Prostate gland (tissue), 2 donors: ENCODE data around the gene ZNF814. TPM values are rescaled to one million over a fixed set of nuclear protein-coding genes. Genes with fewer than 3 reads are reported as not detected.

ENCODE experiments used
- DNase-seq: peaks from one replicate; pipeline ENCODE4 v3.0.0-alpha.2; 2019; ENCODE audit warnings: low spot score
- H3K27ac ChIP-seq, 2 donors: fragments of 200-600 bp; sonication (generic); 2 replicates each; pipeline ENCODE4 v1.5.1; 2017 to 2019
- H3K27me3 ChIP-seq: fragments of 200-600 bp; sonication (generic); replicated peaks from 2 replicates; pipeline ENCODE4 v1.5.1; 2019; ENCODE audit not compliant: insufficient read depth
- H3K36me3 ChIP-seq, 2 donors: fragments of 200-600 bp; sonication (generic); 1 replicate in 1 of 2; 2 replicates in 1 of 2; pipeline versions ENCODE4 v1.5.1 to v1.8.1; 2017 to 2019
- H3K4me1 ChIP-seq: fragments of 200-600 bp; sonication (generic); replicated peaks from 2 replicates; pipeline ENCODE4 v1.5.1; 2019
- H3K4me3 ChIP-seq, 2 donors: fragments of 200-600 bp; sonication (generic); 2 replicates each; pipeline ENCODE4 v1.5.1; 2017 to 2019
- H3K9me3 ChIP-seq: fragments of 200-600 bp; sonication (generic); 2 replicates; pipeline ENCODE4 v1.5.1; 2017
- POLR2A ChIP-seq: fragments of 450-650 bp; IDR thresholded peaks from one replicate; pipeline ENCODE4 v1.6.1; 2016; ENCODE audit warnings: antibody characterized with exemption, mild to moderate bottlenecking
- POLR2AphosphoS5 ChIP-seq: sonication (generic); formaldehyde crosslinking; IDR thresholded peaks from one replicate; pipeline ENCODE4 v1.6.1; 2017; ENCODE audit warnings: antibody characterized with exemption
- WGBS: methylation state at CpG from one replicate; pipeline ENCODE4 v1.1.5; 2018; 5-methylcytosine and 5-hydroxymethylcytosine counted together
- intact Hi-C: fragments of 100-400 bp; cut with DNase I; formaldehyde crosslinking; loops from one replicate; pipeline ENCODE4 v1.14.2; 2022
- total RNA-seq, 2 donors: library from RNA; depleted of rRNA; stranded (reverse); fragments of >200 nt; gene quantifications; one replicate each; pipeline ENCODE4 v1.1.0, GENCODE V29; 2016
- TF ChIP-seq, protein P1 (sequence below), 4 experiments: fragments of 200-600 bp in 2 of 4; fragments of 450-650 bp in 2 of 4; sonication (generic) in 2 of 4; IDR thresholded peaks; 1 replicate in 3 of 4; 2 replicates in 1 of 4; pipeline ENCODE4 v1.5.1; 2016 to 2019; ENCODE audit warnings: antibody characterized with exemption in 4 of 4, mild to moderate bottlenecking in 2 of 4, moderate library complexity in 2 of 4

Gene ZNF814
- total RNA-seq: 10 to 100 TPM; 12.2 to 31.0 TPM

DNA sequence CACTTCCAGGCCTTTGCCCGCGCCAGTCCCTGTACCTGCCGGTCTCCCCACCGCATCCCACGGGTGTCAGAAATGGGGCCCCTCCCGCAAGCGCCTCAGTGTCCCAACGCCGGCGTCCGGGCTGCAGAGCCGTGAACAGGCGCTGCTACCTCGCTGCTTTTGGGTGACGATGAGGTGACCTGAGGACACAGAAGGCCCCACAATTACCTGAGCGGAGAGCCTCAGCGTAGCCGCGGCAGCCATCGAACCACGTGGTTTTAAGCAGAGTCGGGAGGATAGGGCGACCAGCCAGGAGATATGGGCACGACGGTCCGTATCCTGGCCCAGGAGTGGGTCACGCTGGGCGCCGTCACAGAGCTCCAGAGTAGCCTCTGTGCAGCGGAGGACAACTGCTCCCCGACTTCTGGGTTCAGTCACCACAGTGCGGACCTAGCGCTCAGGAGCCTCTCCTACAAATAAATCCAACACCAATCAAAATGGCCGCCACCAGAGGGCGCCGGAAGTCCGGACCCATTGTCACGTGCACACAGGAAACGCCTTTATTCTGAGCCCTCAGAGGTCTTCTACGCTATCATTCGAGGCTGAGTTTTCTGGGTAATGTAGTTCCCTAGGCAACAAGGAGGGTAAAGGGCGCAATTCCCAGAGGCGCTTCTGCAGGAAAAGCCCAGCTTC lies at the start of gene ZNF814:
ZNF814 (minus strand) TSS at position 478 of the 672 bp plus-strand sequence; CDS start at position 243, 235 bp downstream.
- peak; percentile 75 for DNase-seq
- Histone ChIP-seq H3K4me1 (no peaks in the 10 kb centered on the region), H3K9me3 (no peaks in the 10 kb centered on the region), H3K36me3 (no peaks in the 10 kb centered on the region), H3K27me3 (no peaks in the 10 kb centered on the region), H3K27ac (peak within 1 kb of the TSS; percentile 64 to 72), H3K4me3 (peak within 1 kb of the TSS; percentile 44 to 55)
- WGBS: 2% methylated on average over 35 of the region's 43 CpGs
- intact Hi-C loops: no loop called here
- TF ChIP-seq, protein P1, sequence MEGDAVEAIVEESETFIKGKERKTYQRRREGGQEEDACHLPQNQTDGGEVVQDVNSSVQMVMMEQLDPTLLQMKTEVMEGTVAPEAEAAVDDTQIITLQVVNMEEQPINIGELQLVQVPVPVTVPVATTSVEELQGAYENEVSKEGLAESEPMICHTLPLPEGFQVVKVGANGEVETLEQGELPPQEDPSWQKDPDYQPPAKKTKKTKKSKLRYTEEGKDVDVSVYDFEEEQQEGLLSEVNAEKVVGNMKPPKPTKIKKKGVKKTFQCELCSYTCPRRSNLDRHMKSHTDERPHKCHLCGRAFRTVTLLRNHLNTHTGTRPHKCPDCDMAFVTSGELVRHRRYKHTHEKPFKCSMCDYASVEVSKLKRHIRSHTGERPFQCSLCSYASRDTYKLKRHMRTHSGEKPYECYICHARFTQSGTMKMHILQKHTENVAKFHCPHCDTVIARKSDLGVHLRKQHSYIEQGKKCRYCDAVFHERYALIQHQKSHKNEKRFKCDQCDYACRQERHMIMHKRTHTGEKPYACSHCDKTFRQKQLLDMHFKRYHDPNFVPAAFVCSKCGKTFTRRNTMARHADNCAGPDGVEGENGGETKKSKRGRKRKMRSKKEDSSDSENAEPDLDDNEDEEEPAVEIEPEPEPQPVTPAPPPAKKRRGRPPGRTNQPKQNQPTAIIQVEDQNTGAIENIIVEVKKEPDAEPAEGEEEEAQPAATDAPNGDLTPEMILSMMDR (IDR thresholded peaks at IDR 0.05): peak in 3 of 4 experiments; percentile 41 to 74 (median 62)
- TF ChIP-seq POLR2AphosphoS5 (peak; percentile 88), POLR2A (no peak)

DNA sequence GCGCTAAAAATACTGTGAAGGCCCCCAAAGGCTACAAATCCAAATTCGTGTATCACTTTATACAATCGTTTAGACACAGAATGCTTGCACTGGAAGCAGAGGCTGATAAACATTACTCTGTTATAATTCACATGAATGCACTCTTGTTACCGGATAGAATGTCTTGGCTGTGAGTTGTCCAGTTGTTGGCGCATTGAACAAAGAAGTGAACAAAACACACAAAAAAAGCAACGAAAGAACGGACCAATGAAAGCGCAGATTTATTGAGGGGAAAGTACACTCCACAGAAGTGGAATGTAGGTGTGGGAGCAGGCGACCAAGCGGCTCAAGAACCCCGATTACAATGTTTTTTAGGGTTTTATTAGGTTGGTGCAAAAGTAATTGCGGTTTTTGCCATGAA lies 46.9 kb upstream of the ZNF814 start:
- H3K36me3 ChIP-seq: peaks cover 0 to 6% of the 10 kb centered on the region in 2 donors
- no peak overlapping the region for H3K4me3 ChIP-seq
- WGBS: 85% methylated on average over 12 of the region's 12 CpGs
- TF ChIP-seq POLR2AphosphoS5 (no peak), POLR2A (no peak)
- TF ChIP-seq, protein P1 (IDR thresholded peaks at IDR 0.05): no peak
- no peaks in the 10 kb centered on the region for H3K4me1 ChIP-seq
- no peaks in the 10 kb centered on the region for H3K27me3 ChIP-seq
- no peak for DNase-seq
- no peak overlapping the region for H3K27ac ChIP-seq
- no peaks in the 10 kb centered on the region for H3K9me3 ChIP-seq
- intact Hi-C loops: no loop called here

DNA sequence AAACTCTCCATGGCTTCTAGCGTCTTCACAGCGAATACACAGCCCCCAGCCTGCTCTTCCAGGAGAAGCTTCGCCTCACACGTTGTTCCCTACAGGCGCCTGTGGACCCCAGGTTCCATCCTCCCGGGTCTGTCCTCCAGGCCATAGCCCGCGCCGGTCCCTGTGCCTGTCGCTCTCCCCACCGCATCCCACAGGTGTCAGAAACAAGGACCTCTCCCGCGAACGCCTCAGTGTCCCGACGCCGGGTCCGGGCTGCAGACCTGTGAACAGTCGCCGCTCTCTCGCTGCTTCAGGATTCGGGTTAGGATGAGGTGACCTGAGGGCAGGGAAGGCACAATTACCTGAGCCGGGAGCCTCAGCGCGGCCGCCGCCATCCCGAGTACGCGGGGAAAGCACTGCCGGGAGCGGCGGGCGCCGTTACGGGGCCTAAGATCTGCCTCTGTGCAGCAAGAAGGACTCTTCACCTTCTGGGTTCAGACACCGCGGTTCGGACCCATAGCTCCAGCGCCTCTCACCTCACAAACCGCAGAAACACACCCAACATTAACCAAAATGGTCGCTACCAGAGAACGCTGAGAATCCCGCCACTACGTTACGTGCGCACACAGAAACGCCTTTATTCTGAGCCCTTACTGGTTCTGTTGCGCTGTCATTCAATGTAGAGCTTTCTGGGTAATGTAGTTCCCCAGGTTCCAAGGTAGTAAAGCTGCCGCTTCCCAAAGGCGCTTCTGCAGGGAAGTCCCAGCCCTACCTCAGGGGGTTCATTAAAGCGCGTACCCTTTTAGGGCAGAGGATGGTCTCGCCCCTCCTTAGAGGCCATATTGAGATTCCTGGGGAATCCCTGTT lies 46.2 kb upstream of the ZNF814 start, which contains the start of gene ZNF418:
ZNF418 (minus strand) TSS at position 583 of the 846 bp plus-strand sequence. CDS start 1,580 bp downstream, outside the sequence.
- Histone ChIP-seq H3K4me1 (no peaks in the 10 kb centered on the region), H3K9me3 (no peaks in the 10 kb centered on the region), H3K27ac (peak within 1 kb of the TSS; percentile 68 to 74), H3K36me3 (peaks cover 0 to 6% of the 10 kb centered on the region in 2 donors), H3K27me3 (no peaks in the 10 kb centered on the region), H3K4me3 (peak within 1 kb of the TSS; percentile 57 to 66)
- intact Hi-C loops: no loop called here
- WGBS: 2% methylated on average over 54 of the region's 54 CpGs
- peak; percentile 78 for DNase-seq
- TF ChIP-seq POLR2A: no peak
- TF ChIP-seq, protein P1 (IDR thresholded peaks at IDR 0.05): no peak
- peak; percentile 92 for TF ChIP-seq POLR2AphosphoS5

DNA sequence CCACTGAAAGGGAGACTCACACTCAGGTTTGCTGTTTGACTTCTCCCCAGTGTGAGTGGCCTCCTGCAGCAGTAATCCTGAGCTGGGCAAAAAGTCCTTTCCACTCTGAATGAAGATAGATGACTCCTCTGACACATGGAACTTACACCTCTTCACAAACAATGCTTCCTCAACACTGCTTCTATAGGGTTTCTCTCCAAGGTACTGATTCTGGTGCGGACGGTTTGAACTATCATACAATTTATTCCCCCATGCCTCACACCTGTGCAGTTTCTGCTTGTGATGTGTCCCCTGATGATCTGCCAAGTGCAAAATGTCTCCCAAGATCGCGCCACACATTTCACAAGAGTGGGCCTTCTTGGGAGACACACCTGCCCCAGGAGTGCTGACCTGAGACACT lies 38.8 kb upstream of the ZNF814 start:
- Histone ChIP-seq H3K9me3 (no peaks in the 10 kb centered on the region), H3K4me1 (no peaks in the 10 kb centered on the region), H3K27ac (no peak overlapping the region), H3K4me3 (no peak overlapping the region), H3K27me3 (no peaks in the 10 kb centered on the region), H3K36me3 (peaks cover 0 to 6% of the 10 kb centered on the region in 2 donors)
- WGBS: 99% methylated on average over 4 of the region's 4 CpGs
- no peak for DNase-seq
- intact Hi-C loops: no loop called here
- TF ChIP-seq POLR2A: no peak
- TF ChIP-seq POLR2AphosphoS5: no peak
- TF ChIP-seq, protein P1 (IDR thresholded peaks at IDR 0.05): no peak
